Nephron (organoid): ENCODE data around the gene UBE2E1.

ENCODE experiments used
- H3K27ac Mint-ChIP-seq, 3 experiments: 2 replicates each; pipeline ENCODE4 v1.8.0; 2020; ENCODE audit warnings: mixed read lengths in 3 of 3, mild to moderate bottlenecking in 2 of 3, moderate library complexity in 1 of 3
- H3K27me3 Mint-ChIP-seq: 2 replicates; pipeline ENCODE4 v1.8.0; 2021; ENCODE audit warnings: low read depth, mild to moderate bottlenecking, moderate library complexity, mixed read lengths
- H3K36me3 Mint-ChIP-seq: 2 replicates; pipeline ENCODE4 v1.8.0; 2020; ENCODE audit warnings: low read depth, mixed read lengths
- H3K4me1 Mint-ChIP-seq: 2 replicates; pipeline ENCODE4 v1.8.0; 2020; ENCODE audit warnings: mixed read lengths
- H3K4me3 Mint-ChIP-seq, 3 experiments: 2 replicates each; pipeline ENCODE4 v1.8.0; 2020; ENCODE audit warnings: mild to moderate bottlenecking in 3 of 3, mixed read lengths in 3 of 3, moderate library complexity in 2 of 3
- H3K9me3 Mint-ChIP-seq: 2 replicates; pipeline ENCODE4 v1.8.0; 2020; ENCODE audit warnings: mixed read lengths
- TF ChIP-seq, protein P1 (sequence below), 3 experiments: fragments of 200-600 bp; sonication (generic); IDR thresholded peaks; one replicate each; pipeline ENCODE4 v1.5.0; 2021; ENCODE audit warnings: antibody characterized with exemption in 3 of 3; ENCODE audit not compliant: unreplicated experiment in 3 of 3

UBE2E1 gene

DNA sequence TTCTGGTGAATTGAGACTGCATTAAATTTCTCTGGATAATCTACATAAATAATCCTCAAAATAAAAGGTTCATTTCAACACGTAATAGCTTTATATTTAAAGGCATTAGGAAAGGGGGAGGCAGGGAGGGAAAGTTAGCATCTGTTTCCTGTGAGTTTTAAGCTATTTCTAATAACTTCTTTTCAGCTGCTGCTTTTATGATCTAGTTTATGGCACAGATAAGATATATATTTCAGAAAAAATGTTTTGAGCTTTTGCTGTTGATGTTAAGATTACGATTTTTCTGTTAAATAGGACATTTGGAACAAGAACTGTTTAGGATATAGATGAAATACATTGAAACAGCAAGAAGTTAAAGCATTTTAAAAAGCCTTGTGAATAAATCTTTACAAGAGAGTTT, 30.0 kb downstream of the UBE2E1 start:
- Mint-ChIP-seq H3K27me3 (no peaks in the 10 kb centered on the region), H3K9me3 (no peaks in the 10 kb centered on the region), H3K36me3 (no peaks in the 10 kb centered on the region), H3K27ac (peak overlapping the region in 1 of 3 experiments; percentile 35), H3K4me3 (no peak overlapping the region), H3K4me1 (peaks cover 44% of the 10 kb centered on the region)
- TF ChIP-seq, protein P1, sequence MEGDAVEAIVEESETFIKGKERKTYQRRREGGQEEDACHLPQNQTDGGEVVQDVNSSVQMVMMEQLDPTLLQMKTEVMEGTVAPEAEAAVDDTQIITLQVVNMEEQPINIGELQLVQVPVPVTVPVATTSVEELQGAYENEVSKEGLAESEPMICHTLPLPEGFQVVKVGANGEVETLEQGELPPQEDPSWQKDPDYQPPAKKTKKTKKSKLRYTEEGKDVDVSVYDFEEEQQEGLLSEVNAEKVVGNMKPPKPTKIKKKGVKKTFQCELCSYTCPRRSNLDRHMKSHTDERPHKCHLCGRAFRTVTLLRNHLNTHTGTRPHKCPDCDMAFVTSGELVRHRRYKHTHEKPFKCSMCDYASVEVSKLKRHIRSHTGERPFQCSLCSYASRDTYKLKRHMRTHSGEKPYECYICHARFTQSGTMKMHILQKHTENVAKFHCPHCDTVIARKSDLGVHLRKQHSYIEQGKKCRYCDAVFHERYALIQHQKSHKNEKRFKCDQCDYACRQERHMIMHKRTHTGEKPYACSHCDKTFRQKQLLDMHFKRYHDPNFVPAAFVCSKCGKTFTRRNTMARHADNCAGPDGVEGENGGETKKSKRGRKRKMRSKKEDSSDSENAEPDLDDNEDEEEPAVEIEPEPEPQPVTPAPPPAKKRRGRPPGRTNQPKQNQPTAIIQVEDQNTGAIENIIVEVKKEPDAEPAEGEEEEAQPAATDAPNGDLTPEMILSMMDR (IDR thresholded peaks at IDR 0.05; ENCODE audit: unreplicated experiment in 3 of 3): no peak

- Mint-ChIP-seq H3K27ac (peak overlapping the region; percentile 35 to 72 (median 68)), H3K9me3 (no peaks in the 10 kb centered on the region), H3K27me3 (no peaks in the 10 kb centered on the region), H3K4me1 (peaks cover 45% of the 10 kb centered on the region), H3K4me3 (no peak overlapping the region), H3K36me3 (no peaks in the 10 kb centered on the region)
- TF ChIP-seq, protein P1 (IDR thresholded peaks at IDR 0.05; ENCODE audit: unreplicated experiment in 3 of 3): no peak
Observed at GRCh38 chr3:23836536-23837230, 30.9 kb downstream of the UBE2E1 start.

DNA sequence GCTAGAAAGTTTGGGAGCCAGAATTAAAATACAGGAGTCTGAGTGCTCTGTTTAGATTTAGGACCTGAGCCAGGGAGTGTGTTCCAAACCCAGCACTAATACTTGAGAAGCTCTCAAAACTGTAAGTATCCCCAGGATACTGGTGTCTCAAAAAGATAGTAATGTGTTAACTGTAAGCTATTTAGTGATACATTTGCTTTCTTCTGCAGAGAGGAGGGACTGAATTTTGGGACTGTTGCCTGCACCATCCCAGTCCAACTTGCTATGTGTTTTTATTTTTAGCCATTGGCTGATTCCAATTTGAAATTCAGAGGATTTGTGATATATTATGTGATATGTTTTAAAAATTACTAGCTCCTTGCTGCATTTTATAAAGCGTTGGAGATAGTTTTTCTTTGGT, 31.5 kb downstream of the UBE2E1 start:
- peak overlapping the region in 2 of 3 experiments; percentile 35 to 72 for H3K27ac Mint-ChIP-seq
- H3K4me3 Mint-ChIP-seq: no peak overlapping the region
- peaks cover 40% of the 10 kb centered on the region for H3K4me1 Mint-ChIP-seq
- H3K9me3 Mint-ChIP-seq: no peaks in the 10 kb centered on the region
- no peaks in the 10 kb centered on the region for H3K36me3 Mint-ChIP-seq
- no peaks in the 10 kb centered on the region for H3K27me3 Mint-ChIP-seq
- TF ChIP-seq, protein P1 (IDR thresholded peaks at IDR 0.05; ENCODE audit: unreplicated experiment in 3 of 3): no peak

GRCh38 chr3:23837691-23838090, 31.9 kb downstream of the UBE2E1 start:
- H3K4me3 Mint-ChIP-seq: no peak overlapping the region
- peaks cover 40% of the 10 kb centered on the region for H3K4me1 Mint-ChIP-seq
- TF ChIP-seq, protein P1 (IDR thresholded peaks at IDR 0.05; ENCODE audit: unreplicated experiment in 3 of 3): no peak
- no peaks in the 10 kb centered on the region for H3K9me3 Mint-ChIP-seq
- H3K36me3 Mint-ChIP-seq: no peaks in the 10 kb centered on the region
- no peaks in the 10 kb centered on the region for H3K27me3 Mint-ChIP-seq
- H3K27ac Mint-ChIP-seq: peak overlapping the region in 1 of 3 experiments; percentile 35

- H3K27ac Mint-ChIP-seq: peak overlapping the region in 1 of 3 experiments; percentile 34
- no peaks in the 10 kb centered on the region for H3K27me3 Mint-ChIP-seq
- H3K4me3 Mint-ChIP-seq: no peak overlapping the region
- peaks cover 39% of the 10 kb centered on the region for H3K4me1 Mint-ChIP-seq
- TF ChIP-seq, protein P1 (IDR thresholded peaks at IDR 0.05; ENCODE audit: unreplicated experiment in 3 of 3): no peak
- no peaks in the 10 kb centered on the region for H3K36me3 Mint-ChIP-seq
- H3K9me3 Mint-ChIP-seq: no peaks in the 10 kb centered on the region
Observed at GRCh38 chr3:23840521-23840920, 34.8 kb downstream of the UBE2E1 start.

DNA sequence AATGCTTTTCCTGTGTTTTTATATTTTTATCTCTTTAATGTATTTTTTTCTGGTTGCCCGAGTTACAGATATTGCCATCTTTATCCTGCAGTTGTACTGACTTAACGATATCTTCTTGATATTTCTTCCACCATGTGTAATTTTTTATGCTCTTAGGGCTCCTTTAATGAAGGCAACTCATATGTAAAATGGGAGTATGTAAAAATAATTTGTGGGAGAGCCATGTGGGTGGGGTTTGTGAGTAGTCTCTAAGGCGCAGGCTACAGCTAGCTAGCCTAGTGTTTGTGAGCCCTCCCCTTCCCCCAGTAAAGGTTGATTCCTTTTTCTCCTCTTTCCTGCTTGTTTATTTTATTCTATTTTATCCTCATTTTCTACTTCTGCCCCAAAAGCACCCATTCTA, 38.1 kb downstream of the UBE2E1 start:
- Mint-ChIP-seq H3K4me3 (no peak overlapping the region), H3K27ac (no peak overlapping the region), H3K4me1 (peaks cover 17% of the 10 kb centered on the region), H3K9me3 (peaks cover 3% of the 10 kb centered on the region), H3K36me3 (peaks cover 10% of the 10 kb centered on the region), H3K27me3 (no peaks in the 10 kb centered on the region)
- TF ChIP-seq, protein P1 (IDR thresholded peaks at IDR 0.05; ENCODE audit: unreplicated experiment in 3 of 3): no peak
